GM19463 (cell line): ENCODE measurements around the gene TNIK.
"Not testable (repeated sequence)": the region's sequence is repeated elsewhere in the genome, so short reads cannot be mapped to it uniquely, and the experiment has no call there.

Experiments used
- ATAC-seq: cut with Tn5 transposase; IDR thresholded peaks from one replicate; pipeline ENCODE4 v1.9.1; 2021; ENCODE audit warnings: mild to moderate bottlenecking, moderate library complexity; ENCODE audit not compliant: unreplicated experiment

Gene TNIK

DNA sequence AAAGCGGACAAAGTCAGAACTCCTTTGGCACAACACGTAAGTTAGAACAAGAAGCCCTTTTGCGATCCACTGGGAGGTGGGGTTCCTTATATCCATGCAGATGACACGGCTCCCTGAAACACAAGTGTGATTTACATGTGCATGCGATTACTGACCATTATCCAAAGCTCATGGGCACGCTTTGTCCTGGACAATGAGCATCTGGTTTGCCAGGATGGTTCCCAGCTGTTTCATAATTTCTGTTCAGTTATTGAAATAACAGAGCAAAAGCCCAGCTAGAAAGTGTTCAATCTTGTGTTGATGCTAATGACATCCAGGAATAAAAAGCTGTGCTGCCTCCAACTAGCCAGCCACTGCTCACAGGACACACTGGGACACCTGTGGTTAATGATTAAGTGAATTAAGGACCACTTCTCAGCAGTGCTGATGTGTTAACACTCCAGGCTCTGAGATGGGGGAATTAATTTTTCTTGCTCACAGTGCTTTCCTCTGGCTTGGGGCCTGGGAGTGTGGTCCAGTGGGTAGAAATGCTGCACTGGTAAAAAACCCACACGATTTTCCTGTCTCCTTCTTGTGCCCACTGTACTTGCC is 310.6 kb downstream of the TNIK start:
- ATAC-seq: no peak

DNA sequence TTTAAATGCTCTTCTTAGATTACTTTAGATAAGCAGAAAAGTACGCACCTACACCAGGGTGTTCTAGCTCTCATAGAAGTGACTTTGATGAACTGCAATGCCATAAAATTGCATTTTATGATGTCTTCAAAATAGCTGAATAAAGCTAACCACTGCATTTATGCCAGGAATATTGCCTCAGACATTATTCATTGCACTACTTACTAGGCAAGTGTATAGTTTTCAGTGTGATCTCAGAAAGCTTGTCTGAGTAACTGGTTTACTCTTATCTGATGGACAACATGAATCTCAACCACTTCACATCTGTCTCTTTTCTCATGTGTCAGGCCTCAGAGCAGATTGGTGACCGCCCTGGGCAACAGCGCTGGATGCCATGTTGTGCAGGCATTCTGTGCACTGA is 314.4 kb downstream of the TNIK start:
- no peak for ATAC-seq

DNA sequence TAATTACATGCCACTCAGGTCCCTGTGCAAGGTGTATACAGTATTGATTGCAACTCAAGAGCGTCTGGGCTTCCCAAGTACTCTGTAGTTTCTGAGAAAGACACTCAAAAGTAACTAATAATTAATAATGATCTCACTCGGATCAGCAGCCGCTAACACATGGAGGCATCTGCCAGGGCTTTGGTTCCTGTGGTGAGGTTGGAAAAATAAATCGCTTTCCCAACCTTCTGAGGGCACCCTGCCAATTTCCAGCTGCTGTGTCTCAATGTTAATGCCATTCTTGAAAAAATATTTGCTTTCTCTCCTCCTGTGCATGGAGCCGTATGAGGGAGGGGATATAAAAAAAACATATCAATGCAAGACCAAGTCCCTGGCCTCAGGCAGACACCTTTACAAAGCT is 317.2 kb downstream of the TNIK start:
- ATAC-seq: no peak

DNA sequence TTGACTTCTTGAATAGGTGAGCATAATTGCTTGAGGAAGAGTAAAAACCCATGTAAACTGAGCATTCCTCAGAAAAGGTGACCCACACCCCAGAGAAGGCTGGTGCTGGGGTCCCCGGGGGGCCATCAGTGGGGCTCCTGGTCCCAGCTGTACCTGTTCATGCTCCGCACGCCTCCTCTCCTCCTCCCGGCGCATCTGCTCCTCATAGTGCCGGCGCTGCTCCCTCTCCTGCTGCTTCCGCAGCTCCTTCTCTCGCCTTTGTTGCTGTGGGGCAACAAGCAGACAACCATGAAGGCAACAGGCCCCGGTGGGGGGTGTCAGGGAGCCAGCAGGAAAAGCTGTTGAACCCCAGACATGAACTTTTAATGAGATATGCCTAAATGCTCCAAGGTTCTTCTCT is 320.0 kb downstream of the TNIK start:
- ATAC-seq: no peak

DNA sequence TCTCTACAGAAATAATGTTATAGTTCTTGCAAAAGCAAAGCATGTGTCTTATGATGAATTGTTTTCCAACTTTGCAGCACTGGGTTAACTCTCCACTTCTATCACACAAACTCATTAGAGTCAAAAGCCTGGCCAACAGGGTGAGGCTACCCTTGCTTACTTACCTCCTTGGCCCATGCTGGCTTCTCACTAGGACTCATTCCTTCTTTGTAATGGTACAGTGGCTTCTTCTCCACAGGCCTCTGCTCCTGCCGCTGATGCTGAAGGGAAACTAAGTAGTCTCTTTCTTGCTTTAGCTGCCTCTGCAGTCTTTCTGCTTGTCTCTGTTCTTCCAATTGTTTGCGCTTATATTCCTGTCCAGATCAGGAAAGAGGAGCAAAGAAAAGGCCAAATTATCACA is 322.2 kb downstream of the TNIK start:
- ATAC-seq: no peak

DNA sequence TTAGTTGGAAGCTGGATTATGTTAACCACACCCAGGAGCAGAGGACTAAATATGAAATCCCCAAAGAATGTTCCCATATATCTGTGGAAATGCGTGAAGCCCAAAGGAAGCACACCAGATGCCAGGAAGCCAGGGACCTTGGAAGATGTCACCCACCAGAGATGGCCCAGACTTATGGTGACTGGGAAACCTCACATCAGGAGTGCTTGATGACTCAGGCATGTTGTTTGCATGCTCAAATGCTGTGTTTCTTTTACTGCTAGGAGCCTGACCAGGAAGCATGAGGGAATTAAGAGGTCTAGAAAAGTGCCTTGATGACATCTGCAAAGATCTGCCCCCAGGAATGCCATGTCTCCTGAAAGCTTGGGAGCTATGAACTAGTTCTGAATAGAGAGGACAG is 324.7 kb downstream of the TNIK start:
- no peak for ATAC-seq

DNA sequence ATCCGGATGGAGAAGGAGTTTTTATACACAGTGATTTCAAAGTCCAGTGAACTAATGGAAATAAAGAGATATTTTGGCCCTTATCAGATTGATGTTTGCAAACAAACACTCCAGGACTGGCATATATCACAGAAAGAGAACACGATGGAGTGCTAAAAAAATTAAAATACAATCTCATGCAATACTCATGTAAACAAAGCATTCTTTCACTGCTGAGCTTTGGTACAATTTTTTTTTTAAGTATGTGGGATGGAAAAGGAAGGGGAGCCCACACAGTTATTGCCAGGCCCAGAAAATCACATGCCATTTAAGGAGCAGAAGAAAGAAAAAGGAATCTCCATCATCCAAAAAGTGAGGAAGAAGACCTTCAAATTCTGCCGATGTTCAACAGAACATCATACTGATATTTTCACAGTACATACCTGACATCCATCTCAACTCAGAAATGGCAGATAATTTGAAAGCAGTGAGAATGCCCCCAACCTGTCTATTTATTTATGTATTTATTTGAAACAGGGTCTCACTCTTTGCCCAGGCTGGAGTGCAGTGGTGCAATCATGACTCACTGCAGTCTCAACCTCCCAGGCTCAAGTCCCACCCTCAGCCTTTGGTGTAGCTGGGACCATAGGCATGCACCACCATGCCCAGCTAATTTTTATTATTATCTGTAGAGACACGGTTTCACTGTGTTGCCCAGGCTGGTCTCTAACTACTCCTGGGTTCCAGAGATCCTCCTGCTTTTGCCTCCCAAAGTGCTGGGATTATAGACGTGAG is 326.2 kb downstream of the TNIK start:
- ATAC-seq: no peak

DNA sequence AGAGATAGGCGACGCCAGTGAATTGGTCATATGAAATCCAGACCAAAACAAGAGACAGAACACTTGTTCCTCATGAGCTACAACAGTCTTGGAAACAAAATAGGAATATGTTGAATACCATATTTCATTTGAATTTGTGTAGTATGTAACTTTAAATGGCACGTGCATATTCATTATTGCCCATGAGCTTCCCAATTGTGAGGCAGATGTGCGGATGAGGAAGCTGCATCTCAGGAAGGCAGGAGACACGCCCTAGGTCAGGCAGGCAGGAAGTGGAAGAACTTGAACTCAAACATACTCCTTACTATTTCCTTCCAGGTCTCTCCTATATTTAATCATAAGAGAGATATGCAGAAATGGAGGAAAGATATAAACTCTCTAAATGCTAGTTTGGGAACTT is 326.9 kb downstream of the TNIK start:
- no peak for ATAC-seq

DNA sequence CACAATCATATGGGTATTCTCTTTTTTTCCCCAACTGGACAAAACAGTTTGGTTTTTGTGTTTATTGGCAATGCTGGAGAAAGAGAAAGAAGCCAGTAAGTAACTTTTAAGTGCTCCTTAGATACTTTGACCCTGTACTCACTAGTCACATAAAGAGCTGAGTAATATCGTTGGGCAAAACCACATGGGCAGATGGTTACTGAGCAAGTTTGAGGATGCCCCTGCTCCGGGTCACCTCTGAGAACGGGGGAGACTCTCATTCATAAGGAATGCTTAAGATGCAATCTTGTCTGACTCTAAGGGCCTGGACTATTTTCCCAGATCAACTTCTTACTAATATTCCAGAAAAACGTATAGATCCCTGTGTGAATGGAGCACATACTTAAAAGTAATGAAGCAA is 327.3 kb downstream of the TNIK start:
- no peak for ATAC-seq

DNA sequence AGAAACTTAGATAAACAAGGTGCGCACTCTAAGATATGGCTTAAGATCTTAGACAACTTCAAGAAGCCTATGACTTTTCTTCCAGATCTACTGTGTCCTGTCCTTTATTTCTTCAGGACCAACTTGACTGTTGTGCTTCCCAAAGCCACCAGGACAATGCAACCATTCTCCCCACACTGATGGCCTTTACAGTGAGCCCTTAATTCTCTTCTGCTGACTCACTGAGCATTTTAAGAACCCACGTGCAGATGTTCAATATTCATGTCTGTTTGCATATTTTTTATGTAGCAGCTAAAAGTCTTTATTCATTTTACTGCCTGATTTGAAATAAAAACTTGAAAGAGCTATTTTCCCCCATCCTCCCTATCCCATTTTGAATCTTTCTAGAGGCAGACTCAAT is 330.4 kb downstream of the TNIK start:
- no peak for ATAC-seq

DNA sequence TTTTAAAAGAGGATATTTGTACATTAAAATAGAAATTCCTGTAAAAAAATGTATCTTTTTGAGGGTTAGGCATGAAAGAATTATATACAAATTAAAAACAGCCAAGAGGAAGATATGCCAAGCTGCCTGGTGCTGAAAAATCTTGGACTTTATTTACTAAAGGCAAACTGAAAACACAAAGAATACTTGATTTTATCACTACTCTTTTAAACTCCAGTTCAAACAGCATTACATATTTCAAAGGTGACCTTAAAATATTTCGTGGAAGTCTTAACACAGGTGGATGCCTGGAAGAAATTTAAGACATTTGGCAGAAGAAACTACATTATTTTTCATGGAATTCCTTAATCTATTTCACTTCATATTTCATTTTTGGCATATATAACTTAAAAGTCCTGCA is 332.6 kb downstream of the TNIK start:
- ATAC-seq: no peak

DNA sequence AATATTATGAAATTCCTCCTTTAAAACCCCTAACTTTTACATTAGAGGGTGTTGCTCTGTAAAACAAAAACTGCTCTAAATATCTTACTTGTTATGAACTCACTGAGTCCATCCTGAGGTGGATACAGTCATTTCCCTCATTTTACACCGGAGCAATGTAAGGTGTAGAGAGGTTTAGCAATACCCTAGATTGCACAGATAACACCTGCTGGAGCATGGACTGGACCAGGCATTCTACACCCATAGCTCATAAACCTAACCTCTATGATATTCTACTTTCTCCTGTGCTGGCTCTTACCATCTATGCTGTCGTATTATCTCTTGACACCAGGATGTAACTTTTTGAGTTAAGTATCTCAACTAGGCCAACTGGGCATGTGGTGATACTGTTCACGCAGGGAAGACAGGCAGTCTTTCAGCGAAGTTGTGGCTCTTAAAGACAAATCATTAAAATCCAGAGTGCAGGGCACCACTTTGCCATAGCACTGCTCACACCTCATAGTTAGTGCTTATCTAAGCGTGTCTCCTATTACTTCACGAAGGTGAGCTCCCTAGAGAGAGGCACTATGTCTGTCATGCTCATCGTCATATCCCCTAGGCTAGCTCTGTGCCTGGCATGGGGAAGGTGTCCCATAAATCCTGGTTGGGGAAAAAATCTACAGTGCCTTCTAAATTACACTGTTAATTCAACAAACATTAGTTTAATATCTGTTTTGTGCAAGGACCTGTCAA is 333.6 kb downstream of the TNIK start:
- no peak for ATAC-seq

DNA sequence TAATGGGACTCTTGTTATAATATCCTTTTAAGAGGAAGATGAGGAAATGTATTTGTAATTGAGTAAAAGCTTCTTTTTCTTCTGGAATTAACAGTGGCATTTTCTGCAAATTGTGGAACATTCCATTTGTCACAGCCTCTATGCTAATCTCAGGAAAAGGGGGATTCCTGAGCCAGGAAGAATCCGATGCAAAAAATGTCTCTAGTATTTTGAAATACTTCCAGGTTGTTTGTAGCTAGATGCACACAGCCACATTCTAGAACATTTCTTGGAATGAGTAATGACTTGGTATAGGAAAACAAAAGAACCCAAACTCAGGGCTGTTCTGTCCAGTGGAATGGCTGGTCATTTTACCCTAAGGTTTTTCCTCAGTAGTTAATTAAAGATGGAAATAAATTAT is 335.2 kb downstream of the TNIK start:
- ATAC-seq: no peak

DNA sequence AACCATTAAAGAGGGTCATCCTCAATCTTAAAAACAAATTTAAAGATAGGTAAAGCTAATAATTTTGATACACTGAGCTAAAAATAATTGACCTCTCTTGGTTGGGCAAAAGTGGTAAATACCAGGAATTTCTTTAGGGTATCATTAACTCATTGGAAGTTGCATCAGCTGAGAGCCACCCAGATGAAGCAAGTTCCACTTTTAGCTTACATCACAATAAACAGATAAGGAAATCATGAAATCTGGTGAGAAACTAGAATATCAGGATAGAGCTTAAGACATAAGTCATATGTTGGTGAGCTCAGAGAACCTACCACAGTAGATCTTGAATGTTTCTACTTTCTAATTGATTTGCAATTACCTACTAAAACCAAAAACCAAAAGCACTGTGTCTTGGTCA is 336.3 kb downstream of the TNIK start:
- ATAC-seq: no peak

DNA sequence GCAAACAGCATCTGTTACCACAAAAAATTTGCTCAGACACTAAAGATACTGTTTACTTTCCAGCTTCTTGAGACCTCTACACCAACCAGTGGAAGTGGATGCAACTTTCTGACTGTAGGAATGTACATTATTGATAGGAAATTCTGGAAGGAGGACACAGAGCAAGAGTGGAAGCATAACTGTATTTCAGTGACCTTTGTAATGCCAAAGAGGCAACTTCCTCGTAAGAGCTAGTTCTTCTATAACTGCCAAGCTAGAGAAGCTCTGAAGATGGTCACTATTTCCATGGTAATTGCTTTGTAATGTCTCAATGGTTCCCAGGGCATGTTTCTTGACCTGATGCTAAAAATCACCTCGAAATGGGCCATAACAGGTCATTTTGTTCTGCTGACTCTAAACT is 337.3 kb downstream of the TNIK start:
- ATAC-seq: no peak

DNA sequence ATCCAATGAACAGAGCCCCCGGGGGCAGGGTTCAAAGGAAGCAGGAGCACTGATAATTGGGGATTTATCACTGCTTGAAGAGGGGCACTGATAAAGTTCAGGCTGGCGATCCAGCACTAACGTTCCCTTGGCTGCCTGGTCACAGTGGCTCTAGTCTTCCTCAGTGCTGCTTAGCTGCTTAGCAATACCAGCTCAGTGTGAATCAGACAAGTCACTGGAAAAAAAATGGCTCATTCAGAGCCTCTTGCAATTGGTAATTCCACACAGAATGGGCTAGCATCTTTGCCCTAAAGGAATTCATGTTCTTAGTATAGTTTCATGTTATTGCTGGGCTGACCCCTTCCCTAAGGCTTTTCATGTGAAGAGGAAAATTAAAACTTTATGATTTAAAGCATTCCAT is 338.0 kb downstream of the TNIK start:
- ATAC-seq: no peak

DNA sequence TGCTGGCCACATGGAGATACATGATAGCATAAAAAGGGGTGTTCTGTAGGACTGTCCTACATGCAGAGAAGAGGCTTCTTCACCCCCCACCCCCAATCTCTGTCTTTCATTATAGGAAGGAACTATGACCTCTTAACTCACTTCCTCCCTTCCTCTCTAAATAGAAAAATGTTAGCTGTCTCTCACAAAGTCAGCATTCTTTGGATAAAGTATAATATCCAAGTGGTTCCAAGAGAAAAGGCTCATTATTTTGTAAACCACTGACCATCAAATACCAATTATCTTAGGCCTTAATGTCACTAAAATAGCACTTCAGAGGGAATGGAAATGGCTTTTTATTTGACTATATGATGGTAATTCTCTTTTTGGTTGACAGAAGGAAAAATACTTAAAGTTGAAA is 338.4 kb downstream of the TNIK start:
- no peak for ATAC-seq

DNA sequence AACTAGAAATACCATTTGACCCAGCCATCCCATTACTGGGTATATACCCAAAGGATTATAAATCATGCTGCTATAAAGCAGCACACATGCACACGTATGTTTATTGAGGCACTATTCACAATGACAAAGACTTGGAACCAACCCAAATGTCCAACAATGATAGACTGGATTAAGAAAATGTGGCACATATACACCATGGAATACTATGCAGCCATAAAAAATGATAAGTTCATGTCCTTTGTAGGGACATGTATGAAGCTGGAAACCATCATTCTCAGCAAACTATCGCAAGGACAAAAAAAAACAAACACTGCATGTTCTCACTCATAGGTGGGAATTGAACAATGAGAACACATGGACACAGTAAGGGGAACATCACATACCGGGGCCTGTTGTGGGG is 340.8 kb downstream of the TNIK start:
- not testable (repeated sequence) for ATAC-seq

DNA sequence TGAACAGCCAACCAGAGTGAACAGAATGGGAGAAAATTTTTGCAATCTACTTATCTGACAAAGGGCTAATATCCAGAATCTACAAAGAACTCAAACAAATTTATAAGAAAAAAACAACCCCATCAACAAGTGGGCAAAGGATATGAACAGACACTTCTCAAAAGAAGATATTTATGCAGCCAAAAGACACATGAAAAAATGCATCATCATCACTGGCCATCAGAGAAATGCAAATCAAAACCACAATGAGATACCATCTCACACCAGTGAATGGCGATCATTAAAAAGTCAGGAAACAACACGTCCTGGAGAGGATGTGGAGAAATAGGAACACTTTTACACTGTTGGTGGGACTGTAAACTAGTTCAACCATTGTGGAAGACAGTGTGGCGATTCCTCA is 341.2 kb downstream of the TNIK start:
- not testable (repeated sequence) for ATAC-seq

DNA sequence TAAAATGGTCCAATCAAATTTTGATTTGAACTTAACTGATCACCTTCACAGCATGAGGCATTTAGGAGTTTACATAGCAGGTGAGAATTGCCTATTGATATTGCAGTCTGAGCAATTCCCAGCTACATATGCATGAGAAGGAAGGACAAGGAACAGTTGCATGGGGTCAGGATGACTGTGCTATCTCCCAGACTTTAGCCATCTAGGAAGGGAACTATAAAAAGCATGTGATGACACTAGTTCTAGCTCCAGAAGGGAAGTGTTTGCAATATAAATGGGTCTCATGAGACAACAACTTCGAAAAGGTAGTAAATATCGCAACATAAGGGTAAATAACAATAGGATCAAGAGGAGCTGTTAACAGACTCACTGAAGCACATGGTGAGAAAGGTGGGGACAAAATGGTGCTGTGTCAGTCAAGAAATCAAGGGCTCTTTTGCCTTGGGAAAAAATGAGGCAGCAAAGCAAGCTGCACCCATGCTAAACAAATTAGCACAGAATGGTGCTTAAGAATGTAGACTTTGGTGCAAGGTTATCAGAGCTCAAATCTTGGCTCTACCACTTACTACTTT is 343.3 kb downstream of the TNIK start:
- no peak for ATAC-seq

DNA sequence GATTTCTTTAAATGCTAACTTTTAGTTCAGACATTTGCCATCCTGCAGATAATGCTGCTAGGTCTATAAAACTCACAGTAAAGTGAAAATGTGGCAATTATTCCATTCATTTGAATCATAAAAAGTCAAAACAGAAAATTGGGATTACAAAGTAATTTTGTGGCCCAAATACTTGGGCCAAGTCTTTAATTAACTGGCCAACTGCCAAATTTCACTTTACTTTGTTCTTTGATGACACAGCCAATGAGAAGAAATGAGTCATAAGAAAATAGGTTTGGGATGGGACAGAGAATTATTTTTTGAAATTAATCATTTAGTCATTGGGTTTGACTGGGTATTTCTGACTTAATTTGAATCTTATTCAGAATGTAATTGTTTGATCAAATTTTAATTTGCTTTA is 343.8 kb downstream of the TNIK start:
- no peak for ATAC-seq

DNA sequence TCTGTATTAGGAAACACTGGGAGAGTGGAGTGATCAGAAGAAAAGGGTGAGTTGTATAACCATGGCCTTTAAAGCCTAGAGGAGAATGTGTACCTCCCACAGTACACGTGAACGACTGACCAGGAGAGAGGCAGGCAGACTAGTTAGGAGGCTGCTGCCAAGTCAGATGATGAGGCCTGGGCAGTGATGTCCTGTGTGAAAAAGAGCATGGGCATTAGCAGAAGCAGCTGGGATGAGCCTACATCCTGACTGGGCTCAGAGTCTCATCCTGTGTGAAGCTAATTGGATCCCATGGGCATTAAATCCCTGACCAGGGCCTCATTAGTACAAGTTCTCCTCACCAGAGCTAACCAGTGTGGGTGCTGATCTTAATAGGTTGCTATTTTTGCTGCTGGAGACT is 344.5 kb downstream of the TNIK start:
- no peak for ATAC-seq
